ENCODE data around the gene CELSR1.

CELSR1 gene

DNA sequence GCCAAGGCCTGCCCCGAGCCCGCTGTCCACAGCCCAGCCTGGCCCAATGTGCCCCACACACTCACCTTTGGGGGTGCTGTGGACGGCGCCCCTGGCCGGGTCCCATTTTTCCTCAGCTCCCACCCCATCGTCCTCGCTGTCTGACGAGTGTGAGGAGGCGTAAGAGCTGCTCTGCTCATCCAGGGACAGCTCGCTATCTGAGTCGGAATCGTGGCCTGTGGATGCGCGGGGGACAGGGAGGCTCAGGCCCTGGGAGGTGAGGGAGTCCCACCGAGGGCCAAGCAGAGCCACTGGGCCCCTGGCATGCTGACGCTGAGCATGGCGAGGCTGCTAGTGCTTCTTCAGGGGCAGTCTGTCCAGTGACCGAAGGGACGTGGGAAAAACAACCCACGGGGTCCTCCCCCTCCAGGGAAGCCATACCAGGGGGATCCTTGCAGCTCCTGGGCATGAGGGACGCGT, 172.2 kb downstream of the CELSR1 start:
- Histone ChIP-seq H4K20me1 (ENCODE audit: control insufficient read depth, insufficient read depth, low read depth, low read length) (no peaks in the 10 kb centered on the region), H3K79me2 (ENCODE audit: control insufficient read depth, low read length) (no peaks in the 10 kb centered on the region), H3K27ac (ENCODE audit: low read depth, low read length) (no peak overlapping the region), H3F3A (ENCODE audit: control insufficient read depth, insufficient read depth) (peaks cover 12% of the 10 kb centered on the region; the same call in 1 of the 2 replicates), H3K9me2 (replicated peaks; ENCODE audit: control insufficient read depth, low read length) (no peaks in the 10 kb centered on the region), H3K9me3 (ENCODE audit: control insufficient read depth, insufficient read depth, low read length) (no peaks in the 10 kb centered on the region), H3K36me3 (ENCODE audit: control insufficient read depth, low read length) (no peaks in the 10 kb centered on the region), H3K4me1 (ENCODE audit: control insufficient read depth, low read length) (no peaks in the 10 kb centered on the region), H3K27me3 (ENCODE audit: control insufficient read depth, low read length) (no peaks in the 10 kb centered on the region), H3K4me3 (ENCODE audit: low read length) (no peak overlapping the region), H3K4me2 (ENCODE audit: low read length) (no peak overlapping the region)
- TF ChIP-seq EZH2phosphoT487 (IDR thresholded peaks at IDR 0.05; ENCODE audit: borderline replicate concordance, low read length), result no peak
- TF ChIP-seq, protein P1, sequence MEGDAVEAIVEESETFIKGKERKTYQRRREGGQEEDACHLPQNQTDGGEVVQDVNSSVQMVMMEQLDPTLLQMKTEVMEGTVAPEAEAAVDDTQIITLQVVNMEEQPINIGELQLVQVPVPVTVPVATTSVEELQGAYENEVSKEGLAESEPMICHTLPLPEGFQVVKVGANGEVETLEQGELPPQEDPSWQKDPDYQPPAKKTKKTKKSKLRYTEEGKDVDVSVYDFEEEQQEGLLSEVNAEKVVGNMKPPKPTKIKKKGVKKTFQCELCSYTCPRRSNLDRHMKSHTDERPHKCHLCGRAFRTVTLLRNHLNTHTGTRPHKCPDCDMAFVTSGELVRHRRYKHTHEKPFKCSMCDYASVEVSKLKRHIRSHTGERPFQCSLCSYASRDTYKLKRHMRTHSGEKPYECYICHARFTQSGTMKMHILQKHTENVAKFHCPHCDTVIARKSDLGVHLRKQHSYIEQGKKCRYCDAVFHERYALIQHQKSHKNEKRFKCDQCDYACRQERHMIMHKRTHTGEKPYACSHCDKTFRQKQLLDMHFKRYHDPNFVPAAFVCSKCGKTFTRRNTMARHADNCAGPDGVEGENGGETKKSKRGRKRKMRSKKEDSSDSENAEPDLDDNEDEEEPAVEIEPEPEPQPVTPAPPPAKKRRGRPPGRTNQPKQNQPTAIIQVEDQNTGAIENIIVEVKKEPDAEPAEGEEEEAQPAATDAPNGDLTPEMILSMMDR (IDR thresholded peaks at IDR 0.05; ENCODE audit: low read depth, low read length, poor library complexity, severe bottlenecking), result no peak

DNA sequence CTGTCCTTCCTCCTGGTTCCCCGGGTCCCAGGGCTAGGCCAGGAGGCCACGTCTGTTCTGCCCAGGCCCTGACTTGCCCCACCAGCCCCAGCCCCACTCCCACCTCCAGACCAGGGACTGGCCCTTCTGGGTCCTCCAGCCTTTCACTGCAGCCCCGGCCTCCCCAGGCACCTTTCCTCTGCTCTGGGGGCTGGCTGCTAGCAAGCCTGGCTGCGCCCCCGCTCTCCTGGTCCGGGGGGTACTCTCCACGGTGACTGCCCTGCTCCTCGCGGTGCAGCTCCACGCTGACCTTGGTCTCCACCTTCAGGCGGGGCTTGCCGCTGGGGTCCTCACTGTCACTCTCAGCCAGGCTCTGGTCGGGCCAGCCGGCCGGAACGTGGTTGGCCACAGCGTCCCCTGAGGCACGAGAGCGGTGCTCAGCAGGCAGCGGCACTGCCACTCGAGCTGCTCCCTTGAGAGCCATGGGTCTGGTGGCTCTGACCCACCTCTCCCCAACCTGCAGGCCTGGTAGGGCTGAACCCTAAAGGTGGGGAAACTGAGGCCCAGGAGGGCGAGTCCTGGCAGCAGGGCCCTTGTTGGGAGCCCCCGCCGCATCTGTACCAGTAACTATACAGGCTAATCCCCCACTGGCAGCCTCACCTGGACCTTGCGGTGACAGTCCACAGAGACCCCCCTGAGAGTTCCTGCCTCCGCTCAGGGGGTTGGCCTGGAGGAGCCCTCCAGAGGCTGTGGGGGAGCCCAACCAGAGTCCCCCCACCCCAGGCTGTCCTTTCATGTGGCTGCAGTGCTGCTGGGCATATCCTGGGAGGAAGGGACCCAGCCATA, 172.9 kb downstream of the CELSR1 start:
- Histone ChIP-seq H3K27ac (ENCODE audit: low read depth, low read length) (no peak overlapping the region), H3K4me1 (ENCODE audit: control insufficient read depth, low read length) (no peaks in the 10 kb centered on the region), H3K36me3 (ENCODE audit: control insufficient read depth, low read length) (no peaks in the 10 kb centered on the region), H4K20me1 (ENCODE audit: control insufficient read depth, insufficient read depth, low read depth, low read length) (no peaks in the 10 kb centered on the region), H3K9me3 (ENCODE audit: control insufficient read depth, insufficient read depth, low read length) (no peaks in the 10 kb centered on the region), H3F3A (ENCODE audit: control insufficient read depth, insufficient read depth) (peaks cover 12% of the 10 kb centered on the region; the same call in 1 of the 2 replicates), H3K79me2 (ENCODE audit: control insufficient read depth, low read length) (no peaks in the 10 kb centered on the region), H3K4me3 (ENCODE audit: low read length) (no peak overlapping the region), H3K4me2 (ENCODE audit: low read length) (no peak overlapping the region), H3K27me3 (ENCODE audit: control insufficient read depth, low read length) (no peaks in the 10 kb centered on the region), H3K9me2 (replicated peaks; ENCODE audit: control insufficient read depth, low read length) (no peaks in the 10 kb centered on the region)
- TF ChIP-seq, protein P1 (IDR thresholded peaks at IDR 0.05; ENCODE audit: low read depth, low read length, poor library complexity, severe bottlenecking), result no peak
- no peak for TF ChIP-seq EZH2phosphoT487 (IDR thresholded peaks at IDR 0.05; ENCODE audit: borderline replicate concordance, low read length)

DNA sequence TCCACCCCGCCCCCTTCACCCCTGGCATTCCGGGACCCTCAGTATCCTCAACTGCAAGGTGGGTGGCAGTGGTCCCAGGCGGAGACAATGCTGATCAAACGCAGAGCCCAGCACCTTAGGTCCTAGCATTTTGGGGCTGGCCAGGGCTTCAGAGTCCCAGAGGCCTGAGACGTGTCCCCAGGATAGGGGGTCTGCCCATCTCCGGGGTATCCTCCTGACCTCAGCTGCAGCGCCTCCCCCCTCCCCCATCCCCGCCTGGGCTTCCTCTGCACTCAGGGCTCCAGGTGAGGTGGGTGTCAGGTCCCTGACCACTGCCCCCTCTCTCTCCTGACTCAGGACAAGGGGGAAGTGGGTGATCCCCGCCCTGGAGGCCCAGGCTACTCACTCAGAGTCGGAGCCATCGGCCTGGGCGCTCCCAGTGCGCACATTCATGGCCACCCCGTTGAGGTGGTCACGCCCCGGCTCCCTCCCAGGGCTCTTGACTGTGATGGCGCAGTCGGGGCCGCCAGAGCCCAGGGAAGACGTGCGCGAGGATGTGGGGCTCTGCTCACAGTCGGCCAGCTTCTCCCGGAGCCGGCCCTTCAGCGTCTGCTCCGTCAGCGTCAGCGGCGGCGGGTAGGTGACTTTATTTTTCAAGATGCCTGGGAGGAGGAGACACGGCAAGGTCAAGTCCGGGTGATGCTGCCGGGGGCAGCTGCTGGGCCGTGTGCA, 173.7 kb downstream of the CELSR1 start:
- Histone ChIP-seq H3K27me3 (ENCODE audit: control insufficient read depth, low read length) (no peaks in the 10 kb centered on the region), H3K4me1 (ENCODE audit: control insufficient read depth, low read length) (no peaks in the 10 kb centered on the region), H3K27ac (ENCODE audit: low read depth, low read length) (no peak overlapping the region), H3K4me3 (ENCODE audit: low read length) (no peak overlapping the region), H3K79me2 (ENCODE audit: control insufficient read depth, low read length) (no peaks in the 10 kb centered on the region), H3F3A (ENCODE audit: control insufficient read depth, insufficient read depth) (peaks cover 12% of the 10 kb centered on the region; the same call in 1 of the 2 replicates), H3K36me3 (ENCODE audit: control insufficient read depth, low read length) (no peaks in the 10 kb centered on the region), H3K9me2 (replicated peaks; ENCODE audit: control insufficient read depth, low read length) (no peaks in the 10 kb centered on the region), H4K20me1 (ENCODE audit: control insufficient read depth, insufficient read depth, low read depth, low read length) (no peaks in the 10 kb centered on the region), H3K4me2 (ENCODE audit: low read length) (no peak overlapping the region), H3K9me3 (ENCODE audit: control insufficient read depth, insufficient read depth, low read length) (no peaks in the 10 kb centered on the region)
- TF ChIP-seq, protein P1 (IDR thresholded peaks at IDR 0.05; ENCODE audit: low read depth, low read length, poor library complexity, severe bottlenecking), result no peak
- no peak for TF ChIP-seq EZH2phosphoT487 (IDR thresholded peaks at IDR 0.05; ENCODE audit: borderline replicate concordance, low read length)

Measured in DOHH2 (cell line).